K562 (cell line): ENCODE results near the gene HSD3B7. TPM values are rescaled to one million over a fixed set of nuclear protein-coding genes. Genes with fewer than 3 reads are reported as not detected.

Source experiments
- ARID3A ChIP-seq: IDR thresholded peaks from 2 replicates; pipeline ENCODE4 v1.6.1; 2012; ENCODE audit warnings: low read depth, low read length, improper control_type of control experiment, borderline replicate concordance
- BCLAF1 ChIP-seq, 2 experiments: fragments of 450-650 bp in 1 of 2; IDR thresholded peaks; 2 replicates each; pipeline ENCODE4 v1.6.1; 2011 to 2017; ENCODE audit warnings: low read depth in 2 of 2, antibody characterized with exemption in 1 of 2, borderline replicate concordance in 1 of 2, low read length in 1 of 2, mild to moderate bottlenecking in 1 of 2, mixed read lengths in 1 of 2; ENCODE audit not compliant: control insufficient read depth in 1 of 2
- BRF2 ChIP-seq: IDR thresholded peaks from 3 replicates; pipeline ENCODE4 v1.6.1; 2011; ENCODE audit warnings: borderline replicate concordance, mild to moderate bottlenecking; ENCODE audit not compliant: insufficient read length, insufficient read depth
- DLX4 ChIP-seq: fragments of 250-450 bp; sonication (Bioruptor Pico); IDR thresholded peaks from 2 replicates; pipeline ENCODE4 v1.6.1; 2021; ENCODE audit warnings: mild to moderate bottlenecking
- ETV1 ChIP-seq: fragments of 450-650 bp; conservative IDR thresholded peaks from 2 replicates; pipeline ENCODE4 v1.6.1; 2016; ENCODE audit warnings: missing genetic modification characterization, control low read depth, low read depth, missing compliant biosample characterization
- GMEB1 ChIP-seq: fragments of 250-450 bp; sonication (Bioruptor Pico); IDR thresholded peaks from 2 replicates; pipeline ENCODE4 v1.4.0; 2020; ENCODE audit warnings: mild to moderate bottlenecking
- ILK ChIP-seq: fragments of 450-650 bp; IDR thresholded peaks from 2 replicates; pipeline ENCODE4 v1.6.1; 2016; ENCODE audit warnings: missing genetic modification characterization, low read depth, mild to moderate bottlenecking, missing compliant biosample characterization, moderate library complexity, borderline replicate concordance
- MBD1 ChIP-seq: fragments of 250-450 bp; sonication (Bioruptor Pico); IDR thresholded peaks from 2 replicates; pipeline ENCODE4 v1.8.0; 2022; ENCODE audit warnings: inconsistent platforms
- MCM7 ChIP-seq, 2 experiments: fragments of 450-650 bp; IDR thresholded peaks; 2 replicates each; pipeline ENCODE4 v1.6.1; 2016 to 2018
- PHB ChIP-seq: fragments of 250-450 bp; sonication (Bioruptor Pico); IDR thresholded peaks from 2 replicates; pipeline ENCODE4 v1.5.0; 2021
- POLR2AphosphoS5 ChIP-seq: IDR thresholded peaks from 2 replicates; pipeline ENCODE4 v1.6.1; 2011; ENCODE audit warnings: mild to moderate bottlenecking, low read depth, low read length, moderate library complexity; ENCODE audit not compliant: control insufficient read depth, insufficient read depth
- PYGO2 ChIP-seq: fragments of 450-650 bp; IDR thresholded peaks from 2 replicates; pipeline ENCODE4 v1.6.1; 2016; ENCODE audit warnings: mild to moderate bottlenecking, missing genetic modification characterization, moderate library complexity, missing compliant biosample characterization
- RCOR1 ChIP-seq, 2 experiments: IDR thresholded peaks; 2 replicates each; pipeline ENCODE4 v1.6.1; 2012; ENCODE audit warnings: low read depth in 2 of 2, low read length in 2 of 2, borderline replicate concordance in 1 of 2, improper control_type of control experiment in 1 of 2
- TCF15 ChIP-seq: fragments of 250-450 bp; sonication (Bioruptor Pico); IDR thresholded peaks from 2 replicates; pipeline ENCODE4 v1.8.0; 2022; ENCODE audit warnings: moderate library complexity, mild to moderate bottlenecking, inconsistent platforms
- ZNF232 ChIP-seq: sonication (generic); formaldehyde crosslinking; IDR thresholded peaks from 2 replicates; pipeline ENCODE4 v1.8.0; 2022; ENCODE audit warnings: mild to moderate bottlenecking, missing genetic modification reagents
- ZNF586 ChIP-seq: fragments of 450-650 bp; formaldehyde crosslinking; conservative IDR thresholded peaks from 2 replicates; pipeline ENCODE4 v1.4.0; 2020; ENCODE audit warnings: mild to moderate bottlenecking, moderate library complexity
- polyA plus RNA-seq, 8 experiments: library from polyadenylated mRNA; depleted of rRNA in 4 of 8; stranded (reverse) in 5 of 8; unstranded in 3 of 8; fragments of >200 nt; fragmentation: Nextera tagmentation in 2 of 8; fragmentation: Illumina TruSeq in 1 of 8; extraction: Ambion mirVana in 2 of 8; extraction: Trizol in 1 of 8; gene quantifications; 2 replicates each; pipeline versions ENCODE4 v1.2.1 to v1.2.3, GENCODE V29; 2011 to 2014; ENCODE audit warnings: inconsistent platforms in 1 of 8, missing spikeins in 1 of 8
- total RNA-seq, 7 experiments: library from RNA; depleted of rRNA in 6 of 7; stranded (reverse); fragments of >200 nt in 6 of 7; fragmentation: Illumina TruSeq in 2 of 7; extraction: Trizol in 2 of 7; gene quantifications; 2 replicates each; pipeline versions ENCODE4 v1.2.1 to v1.2.3, GENCODE V29; 2011 to 2021; ENCODE audit warnings: low replicate concordance in 1 of 7

Gene HSD3B7
- total and polyA plus RNA-seq, 9 of the 15 experiments (the other 6 are each of a cell fraction or from before 2014, with no cell fraction given): 5.4 to 49.1 (median 23.0) TPM

- TF ChIP-seq TCF15 (CRISPR knock-in tag) (no peak), ILK (no peak), BRF2 (no peak), MCM7 (IDR thresholded peaks at IDR 0.05) (no peak), GMEB1 (CRISPR knock-in tag) (no peak), PYGO2 (no peak), ETV1 (tag) (no peak), DLX4 (CRISPR knock-in tag) (no peak), PHB (CRISPR knock-in tag) (no peak), POLR2AphosphoS5 (no peak), MBD1 (CRISPR knock-in tag) (no peak), BCLAF1 (IDR thresholded peaks at IDR 0.05; ENCODE audit: borderline replicate concordance in 1 of 2, control insufficient read depth in 1 of 2, low read depth in 2 of 2, low read length in 1 of 2) (no peak), RCOR1 (IDR thresholded peaks at IDR 0.05; ENCODE audit: borderline replicate concordance in 1 of 2, low read depth in 2 of 2, low read length in 2 of 2) (0 out of 4 replicates have a peak, but pooled peaks of 1 of the 2 experiments have one; percentile 22), ZNF232 (CRISPR knock-in tag) (no peak), ZNF586 (no peak), ARID3A (no peak)
These were observed 31.4 kb upstream of the HSD3B7 start (continued) for GRCh38 chr16:30953511-30954124.
